GM18907 (cell line): ENCODE results near the gene ANP32A.

Experiments used
- ATAC-seq: cut with Tn5 transposase; IDR thresholded peaks from one replicate; pipeline ENCODE4 v1.9.1; 2021; ENCODE audit warnings: mild to moderate bottlenecking, moderate library complexity; ENCODE audit not compliant: unreplicated experiment

ANP32A gene

GRCh38 chr15:68755731-68756130 is 65.0 kb downstream of the ANP32A start:
- ATAC-seq = no peak

- no peak for ATAC-seq
Measured at GRCh38 chr15:68751622-68752021, 69.1 kb downstream of the ANP32A start.

DNA sequence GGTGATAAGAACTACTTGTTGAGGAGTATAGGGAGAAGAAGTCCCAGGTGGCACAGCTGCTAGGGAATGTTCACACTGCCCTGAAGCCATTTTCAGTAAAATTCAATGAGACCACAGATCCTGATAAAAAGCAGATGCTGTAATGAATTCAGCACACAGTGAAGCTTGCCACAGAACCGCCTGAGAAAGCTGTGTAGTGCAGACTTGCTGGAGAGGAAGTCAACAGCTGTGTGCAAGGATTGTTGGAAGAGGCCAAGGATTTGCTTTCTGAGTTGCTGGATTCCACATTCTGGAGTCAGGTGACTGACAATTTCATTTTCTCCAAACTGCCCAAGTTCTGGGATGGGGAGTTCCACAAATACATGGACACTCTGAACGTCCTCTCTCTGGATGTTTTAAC is 70.9 kb downstream of the ANP32A start:
- no peak for ATAC-seq

- ATAC-seq = no peak
Measured at GRCh38 chr15:68749365-68749764, 71.3 kb downstream of the ANP32A start.

GRCh38 chr15:68743256-68743655 is 77.4 kb downstream of the ANP32A start:
- ATAC-seq = no peak

GRCh38 chr15:68739390-68740080 is 81.2 kb downstream of the ANP32A start:
- ATAC-seq = no peak

- ATAC-seq = no peak
Measured at GRCh38 chr15:68735610-68736009, 85.1 kb downstream of the ANP32A start.

GRCh38 chr15:68734881-68735280 is 85.8 kb downstream of the ANP32A start:
- no peak for ATAC-seq

- ATAC-seq = no peak
Measured at GRCh38 chr15:68734352-68734751, 86.3 kb downstream of the ANP32A start.

GRCh38 chr15:68733666-68734065 is 87.0 kb downstream of the ANP32A start:
- ATAC-seq = no peak

DNA sequence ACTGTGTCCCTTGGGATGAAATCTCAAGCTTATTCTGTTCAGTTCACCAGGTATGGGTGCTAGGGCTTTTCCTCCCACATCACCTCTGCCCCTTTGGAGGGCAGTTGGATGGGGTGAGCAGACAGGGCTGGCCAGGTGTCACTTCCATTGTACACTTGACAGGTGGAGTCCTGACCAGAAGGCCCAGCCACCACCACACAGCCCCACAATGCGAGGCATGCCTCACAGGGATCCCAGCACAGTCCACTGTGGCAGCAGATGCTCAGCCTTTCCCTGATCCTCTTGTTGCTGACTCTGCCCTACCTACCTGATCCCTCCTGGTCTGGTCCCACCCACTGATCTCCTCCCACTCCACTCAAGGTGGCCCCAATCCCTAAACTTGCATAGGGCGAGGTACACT is 88.2 kb downstream of the ANP32A start:
- ATAC-seq = no peak

DNA sequence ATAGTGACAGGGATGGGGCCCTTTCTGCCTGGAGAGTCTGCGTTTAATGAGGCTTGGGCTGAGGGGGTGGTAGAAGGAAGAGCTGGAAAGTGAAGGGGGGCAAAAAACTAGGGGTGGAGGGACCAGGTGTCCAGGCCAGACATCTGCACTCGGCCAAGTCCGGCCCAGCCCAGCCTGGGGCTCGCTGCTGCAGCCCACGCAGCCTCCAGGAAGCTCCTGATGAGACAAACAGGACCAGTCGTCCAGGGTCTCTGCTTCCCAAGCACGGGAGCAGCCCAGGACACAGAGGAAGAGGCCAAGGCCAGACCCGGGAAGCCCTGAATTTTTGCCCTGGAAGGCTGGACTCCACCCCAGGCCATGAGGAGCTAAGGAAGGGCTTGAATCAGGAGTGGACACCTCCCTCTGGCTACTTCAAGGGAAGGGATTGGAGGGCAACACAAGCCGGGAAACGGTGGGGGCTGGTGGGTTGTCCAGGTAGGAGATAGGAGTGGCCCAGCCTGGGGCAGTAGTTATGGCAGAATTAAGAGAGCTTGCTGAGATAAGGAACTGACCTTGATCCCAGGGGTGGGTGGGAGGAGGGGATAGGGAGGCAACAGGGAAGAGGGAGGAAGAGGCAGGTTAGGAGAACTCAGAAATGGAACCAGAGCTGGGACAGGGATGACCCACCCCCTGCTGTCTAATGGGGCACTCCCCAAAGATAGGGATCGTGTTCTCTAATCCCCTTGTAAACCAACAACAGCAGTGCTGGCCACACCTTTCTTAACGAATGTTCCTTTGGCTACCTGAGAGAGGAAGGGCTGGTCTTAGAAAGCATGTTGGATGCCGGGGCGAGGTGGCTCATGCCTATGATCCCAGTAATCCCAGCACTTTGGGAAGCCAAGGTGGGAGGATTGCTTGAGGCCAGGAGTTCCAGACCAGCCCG is 89.5 kb downstream of the ANP32A start:
- ATAC-seq = no peak

DNA sequence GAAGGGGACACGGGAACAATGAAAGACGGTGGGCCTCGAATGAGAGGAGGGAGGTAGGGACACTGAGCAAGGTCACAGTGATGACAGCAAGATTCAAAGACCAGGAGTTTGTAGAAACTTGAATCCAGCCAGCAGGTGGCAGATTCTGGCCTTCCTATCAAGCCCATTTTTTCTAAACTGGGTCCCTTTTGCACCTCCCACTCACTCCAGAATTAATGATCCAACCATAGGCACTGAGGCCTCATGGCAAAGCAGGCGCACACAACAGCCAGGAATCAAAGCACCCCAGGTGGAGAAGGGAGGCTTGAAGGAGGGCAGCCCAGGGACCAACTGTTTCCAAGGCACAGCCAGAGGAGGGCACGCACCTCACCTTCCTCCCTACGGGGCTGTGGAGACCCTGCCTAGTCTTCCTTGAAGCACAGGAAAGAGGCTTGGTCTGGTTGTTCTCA is 90.2 kb downstream of the ANP32A start:
- no peak for ATAC-seq

DNA sequence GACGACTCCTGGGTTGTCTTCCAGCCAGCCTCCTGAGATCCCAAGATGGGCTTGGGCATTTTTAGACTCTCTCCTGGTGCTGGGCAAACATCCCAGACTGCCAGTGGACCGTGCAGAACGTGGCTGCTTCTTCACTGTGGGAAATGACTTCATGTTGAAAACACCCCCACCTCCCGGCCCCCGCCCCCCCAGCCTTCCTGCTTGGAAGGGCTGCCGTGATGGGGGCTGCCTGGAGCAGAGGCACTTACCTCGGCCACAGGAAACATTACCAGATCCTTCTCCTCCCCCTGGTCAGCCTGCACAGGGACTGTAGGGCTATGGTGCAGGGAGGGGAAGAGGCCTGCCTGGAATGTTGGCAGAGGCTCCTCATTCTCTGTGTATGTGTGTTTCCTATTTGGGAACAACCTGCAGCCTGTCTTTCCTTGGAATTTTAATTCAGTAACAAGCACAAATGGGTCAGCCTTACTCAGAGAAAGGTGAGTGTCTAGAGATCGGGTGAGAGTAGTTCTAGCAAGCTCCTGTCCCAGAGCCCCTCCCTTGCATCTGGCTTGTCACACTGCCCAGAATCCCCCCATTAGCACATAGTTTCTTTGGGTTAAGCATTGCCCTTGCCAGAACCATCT is 90.8 kb downstream of the ANP32A start:
- no peak for ATAC-seq
